ENCODE measurements around the gene RSRP1.
A peak's percentile ranks its signal among the peaks of the same experiment; 100 is the strongest.
"Not testable (repeated sequence)": the region's sequence is repeated elsewhere in the genome, so short reads cannot be mapped to it uniquely, and the experiment has no call there.

RSRP1 gene

GRCh38 chr1:25243907-25244306 lies 3.3 kb downstream of the RSRP1 start:
- DNase-seq (ENCODE audit: extremely low spot score) = no peak
- no peak for TF ChIP-seq HDGF (IDR thresholded peaks at IDR 0.05; ENCODE audit: borderline replicate concordance)
- TF ChIP-seq FOXK2 (IDR thresholded peaks at IDR 0.05) = no peak
- TF ChIP-seq NFRKB (IDR thresholded peaks at IDR 0.05) = no peak
- no peak for TF ChIP-seq CTBP1 (IDR thresholded peaks at IDR 0.05; ENCODE audit: borderline replicate concordance)
- no peak for TF ChIP-seq PKNOX1 (IDR thresholded peaks at IDR 0.05)
- no peak for TF ChIP-seq SP1 (IDR thresholded peaks at IDR 0.05)
- ChIA-PET CTCF (interaction anchor here (0.6 kb wide), 1 partner anchor 329 kb away, joined by 3 read pairs; no protein-coding TSS in a partner anchor), POLR2A (interaction anchor here (4.0 kb wide), 1 partner anchor 11 kb away, joined by 33 read pairs; the partner anchor contains the start of gene SYF2)

- ChIA-PET POLR2A (interaction anchor here (0.6 to 2.9 kb wide), 12 partner anchors 8 to 516 kb away, joined by 3 to 15 read pairs (median 4); partner anchors contain the start of genes RSRP1, SYF2 and TMEM50A), CTCF (interaction anchor here (0.8 kb wide), 1 partner anchor 45 kb away, joined by 3 read pairs; no protein-coding TSS in a partner anchor)
- peak; percentile 77 for DNase-seq (ENCODE audit: extremely low spot score)
- TF ChIP-seq HDGF (IDR thresholded peaks at IDR 0.05; ENCODE audit: borderline replicate concordance) (0 out of 2 replicates have a peak, but pooled peaks have one; percentile 75), ELF4 (IDR thresholded peaks at IDR 0.05) (peak; percentile 34; the same call in 1 of the 2 replicates), FOXA1 (IDR thresholded peaks at IDR 0.05) (no peak), PKNOX1 (IDR thresholded peaks at IDR 0.05) (peak; percentile 62; the same call in 1 of the 2 replicates)
Observed at GRCh38 chr1:25239681-25240541, 7.3 kb downstream of the RSRP1 start.

- TF ChIP-seq NFRKB (IDR thresholded peaks at IDR 0.05) (no peak), CTBP1 (IDR thresholded peaks at IDR 0.05; ENCODE audit: borderline replicate concordance) (no peak), ZNF384 (IDR thresholded peaks at IDR 0.05) (no peak), HDGF (IDR thresholded peaks at IDR 0.05; ENCODE audit: borderline replicate concordance) (no peak)
- CTCF ChIA-PET = no interaction called here
- POLR2A ChIA-PET = interaction anchor here (2.9 kb wide), 1 partner anchor 10 kb away, joined by 15 read pairs; the partner anchor contains the start of gene RSRP1
- no peak for DNase-seq (ENCODE audit: extremely low spot score)
Observed at GRCh38 chr1:25238046-25238445, 9.2 kb downstream of the RSRP1 start.

- CTCF ChIA-PET = not testable (repeated sequence)
Observed at GRCh38 chr1:25236261-25236660, 11.0 kb downstream of the RSRP1 start.

GRCh38 chr1:25235411-25235810 lies 11.8 kb downstream of the RSRP1 start:
- POLR2A ChIA-PET = interaction anchor here (2.4 kb wide), 1 partner anchor 12 kb away, joined by 9 read pairs; the partner anchor contains the start of gene RSRP1

More at GRCh38 chr1:25236261-25236660, 11.0 kb downstream of the RSRP1 start:
- 0 out of 2 replicates have a peak, but pooled peaks have one; percentile 14 for TF ChIP-seq ZNF384 (IDR thresholded peaks at IDR 0.05)
- DNase-seq (ENCODE audit: extremely low spot score) = not testable (repeated sequence)
- POLR2A ChIA-PET = interaction anchor here (2.4 kb wide), 1 partner anchor 11 kb away, joined by 9 read pairs; the partner anchor contains the start of gene RSRP1

GRCh38 chr1:25232866-25233784 lies 14.1 kb downstream of the RSRP1 start:
- DNase-seq (ENCODE audit: extremely low spot score) = peak; percentile 65
- ChIA-PET CTCF (interaction anchor here (0.7 kb wide), 2 partner anchors 604 to 768 kb away, joined by 3 to 4 read pairs; no protein-coding TSS in a partner anchor), POLR2A (interaction anchor here (0.7 to 2.8 kb wide), 32 partner anchors 8 to 912 kb away, joined by 3 to 45 read pairs (median 5); partner anchors contain the start of genes CLIC4 and RSRP1)
- TF ChIP-seq PKNOX1 (IDR thresholded peaks at IDR 0.05) (no peak), L3MBTL2 (conservative IDR thresholded peaks at IDR 0.05) (peak; percentile 52)

More at GRCh38 chr1:25235411-25235810, 11.8 kb downstream of the RSRP1 start:
- DNase-seq (ENCODE audit: extremely low spot score); CTCF ChIA-PET: not testable (repeated sequence)

- ChIA-PET POLR2A (interaction anchor here (0.6 to 2.8 kb wide), 34 partner anchors 8 to 578 kb away, joined by 3 to 45 read pairs (median 4); partner anchors contain the start of genes CLIC4 and RSRP1), CTCF (interaction anchor here (0.7 kb wide), 1 partner anchor 605 kb away, joined by 3 read pairs; no protein-coding TSS in a partner anchor)
- DNase-seq (ENCODE audit: extremely low spot score) = peak; percentile 95
- TF ChIP-seq FOXK2 (IDR thresholded peaks at IDR 0.05) (peak; percentile 99), ELF4 (IDR thresholded peaks at IDR 0.05) (peak; percentile 98), BHLHE40 (IDR thresholded peaks at IDR 0.05; ENCODE audit: borderline replicate concordance) (no peak), PKNOX1 (IDR thresholded peaks at IDR 0.05) (peak; percentile 60)
Observed at GRCh38 chr1:25232027-25232865, 15.0 kb downstream of the RSRP1 start, which contains the start of gene SYF2. Gene SYF2 (minus strand): TSS chr1:25232502. CDS start chr1:25232467, 35 bp downstream.
